Keratinocyte (primary cell): ENCODE results near the gene BICD2.

Experiments
- CTCF ChIP-seq, 3 experiments: IDR thresholded peaks in 1 of 3; conservative IDR thresholded peaks in 1 of 3; optimal IDR thresholded peaks in 1 of 3; 2 replicates in 2 of 3; 3 replicates in 1 of 3; pipeline versions ENCODE3 to v1.5.1; 2011; ENCODE audit warnings: low read length in 3 of 3, mild to moderate bottlenecking in 3 of 3, moderate library complexity in 2 of 3, control low read depth in 1 of 3, inconsistent platforms in 1 of 3; ENCODE audit not compliant: insufficient read depth in 2 of 3; ENCODE audit errors: extremely low read depth in 1 of 3
- EZH2 ChIP-seq: IDR thresholded peaks from one replicate; pipeline ENCODE4 v1.6.1; 2012; ENCODE audit warnings: inconsistent platforms, mild to moderate bottlenecking, low read length, moderate library complexity

- TF ChIP-seq CTCF (optimal IDR thresholded peaks at IDR 0.05 in 1 of 3, IDR thresholded peaks at IDR 0.05 in 1 of 3, conservative IDR thresholded peaks at IDR 0.05 in 1 of 3; ENCODE audit: extremely low read depth in 1 of 3, insufficient read depth in 2 of 3, low read length in 3 of 3) = no peak
- no peak for TF ChIP-seq EZH2
Measured at GRCh38 chr9:92738661-92739081, 26.0 kb downstream of the BICD2 start.
